ENCODE results near the gene ZNF697. TPM values are rescaled to one million over a fixed set of nuclear protein-coding genes. Genes with fewer than 3 reads are reported as not detected.

ZNF697 gene
- total RNA-seq, 4 donors from 2014 or later: 2.4 to 25.5 (median 7.9) TPM

- no peak for DNase-seq
- TF ChIP-seq POLR2A (IDR thresholded peaks at IDR 0.05) (no peak), CTCF (IDR thresholded peaks at IDR 0.05) (no peak)
- no peaks in the 10 kb centered on the region for H3K4me1 ChIP-seq
- no peak overlapping the region for H3K4me3 ChIP-seq
- H3K36me3 ChIP-seq: no peaks in the 10 kb centered on the region
- intact Hi-C loops (cut with DNase I; ENCODE audit: low total_unique reads): no loop called here
- H3K27ac ChIP-seq: no peak overlapping the region
- H3K9me3 ChIP-seq: no peaks in the 10 kb centered on the region
- no peaks in the 10 kb centered on the region for H3K27me3 ChIP-seq
Measured at GRCh38 chr1:119637710-119638109, 10.4 kb downstream of the ZNF697 start.

- no peak for DNase-seq
- TF ChIP-seq CTCF (IDR thresholded peaks at IDR 0.05) (no peak), POLR2A (IDR thresholded peaks at IDR 0.05) (no peak)
- Histone ChIP-seq H3K4me1 (peaks cover 0 to 4% of the 10 kb centered on the region in 2 donors), H3K4me3 (no peak overlapping the region), H3K27me3 (no peaks in the 10 kb centered on the region), H3K27ac (no peak overlapping the region), H3K36me3 (no peaks in the 10 kb centered on the region), H3K9me3 (no peaks in the 10 kb centered on the region)
- intact Hi-C loops (cut with DNase I; ENCODE audit: low total_unique reads): no loop called here
Measured at GRCh38 chr1:119636491-119637089, 11.5 kb downstream of the ZNF697 start.

- TF ChIP-seq POLR2A (IDR thresholded peaks at IDR 0.05) (no peak), CTCF (IDR thresholded peaks at IDR 0.05) (no peak)
- Histone ChIP-seq H3K27me3 (no peaks in the 10 kb centered on the region), H3K27ac (no peak overlapping the region), H3K9me3 (no peaks in the 10 kb centered on the region), H3K4me1 (peaks cover 0 to 11% of the 10 kb centered on the region in 2 donors), H3K4me3 (no peak overlapping the region), H3K36me3 (no peaks in the 10 kb centered on the region)
- no peak for DNase-seq
- intact Hi-C loops (cut with DNase I; ENCODE audit: low total_unique reads): no loop called here
Measured at GRCh38 chr1:119635811-119636390, 12.2 kb downstream of the ZNF697 start.

GRCh38 chr1:119634016-119634415 is 14.1 kb downstream of the ZNF697 start:
- Histone ChIP-seq H3K4me3 (no peak overlapping the region), H3K4me1 (peaks cover 0 to 14% of the 10 kb centered on the region in 2 donors), H3K27me3 (no peaks in the 10 kb centered on the region), H3K27ac (no peak overlapping the region), H3K9me3 (no peaks in the 10 kb centered on the region), H3K36me3 (no peaks in the 10 kb centered on the region)
- TF ChIP-seq CTCF (IDR thresholded peaks at IDR 0.05): no peak
- TF ChIP-seq POLR2A (IDR thresholded peaks at IDR 0.05): no peak
- no peak for DNase-seq
- intact Hi-C loops (cut with DNase I; ENCODE audit: low total_unique reads): no loop called here

GRCh38 chr1:119633575-119633974 is 14.5 kb downstream of the ZNF697 start:
- no peak for TF ChIP-seq CTCF (IDR thresholded peaks at IDR 0.05)
- no peak for TF ChIP-seq POLR2A (IDR thresholded peaks at IDR 0.05)
- DNase-seq: no peak
- Histone ChIP-seq H3K4me3 (no peak overlapping the region), H3K27me3 (no peaks in the 10 kb centered on the region), H3K27ac (no peak overlapping the region), H3K36me3 (no peaks in the 10 kb centered on the region), H3K4me1 (peaks cover 0 to 14% of the 10 kb centered on the region in 2 donors), H3K9me3 (no peaks in the 10 kb centered on the region)
- intact Hi-C loops (cut with DNase I; ENCODE audit: low total_unique reads): no loop called here
